Lower leg skin (tissue), 4 donors: ENCODE measurements around the gene MYO19. TPM values are rescaled to one million over a fixed set of nuclear protein-coding genes. Genes with fewer than 3 reads are reported as not detected.

Experiments
- DNase-seq, 2 donors: peaks; one replicate each; pipeline ENCODE4 v3.0.0-alpha.2; 2019; ENCODE audit warnings: low spot score in 2 of 2
- H3K4me3 ChIP-seq: fragments of 200-600 bp; sonication (generic); 2 replicates; pipeline ENCODE4 v1.5.1; 2017; ENCODE audit warnings: mild to moderate bottlenecking, low read depth; ENCODE audit not compliant: poor library complexity, severe bottlenecking
- CTCF ChIP-seq, 3 donors: fragments of 450-650 bp; IDR thresholded peaks; one replicate each; pipeline ENCODE4 v1.5.1; 2016; ENCODE audit warnings: antibody characterized with exemption in 3 of 3, mild to moderate bottlenecking in 3 of 3, moderate library complexity in 2 of 3
- POLR2A ChIP-seq, 2 donors: fragments of 450-650 bp; IDR thresholded peaks; one replicate each; pipeline ENCODE4 v1.6.1; 2016 to 2017; ENCODE audit warnings: antibody characterized with exemption in 2 of 2, mild to moderate bottlenecking in 1 of 2, moderate library complexity in 1 of 2
- WGBS, 2 donors: methylation state at CpG; one replicate each; pipeline ENCODE4 v1.1.5; 2018; 5-methylcytosine and 5-hydroxymethylcytosine counted together
- intact Hi-C: fragments of 100-400 bp; cut with DNase I; formaldehyde crosslinking; loops from one replicate; pipeline ENCODE4 v1.15.0; 2023; ENCODE audit warnings: low total_unique reads
- total RNA-seq, 4 donors: library from RNA; depleted of rRNA; stranded (reverse); fragments of >200 nt; gene quantifications; one replicate each; pipeline ENCODE4 v1.1.0, GENCODE V29; 2016

Gene MYO19
- total RNA-seq, 4 donors from 2014 or later, result 70.5 to 167 (median 88.1) TPM

- intact Hi-C loops, result no loop called here
- no peak for DNase-seq
- H3K4me3 ChIP-seq, result no peak overlapping the region
- WGBS, 2 donors, result 94 to 95% methylated on average over 3 of the region's 3 CpGs
- TF ChIP-seq CTCF (IDR thresholded peaks at IDR 0.05), result no peak
These were observed 6.0 kb upstream of the MYO19 start for GRCh38 chr17:36540696-36541095.

GRCh38 chr17:36535669-36536081, 1.0 kb upstream of the MYO19 start:
- 8 to 11% methylated on average over 15 of the region's 15 CpGs for WGBS, 2 donors
- no peak for DNase-seq
- intact Hi-C loops, result no loop called here
- H3K4me3 ChIP-seq, result peak overlapping the region; percentile 76
- TF ChIP-seq CTCF (IDR thresholded peaks at IDR 0.05) (no peak), POLR2A (IDR thresholded peaks at IDR 0.05) (no peak)

- intact Hi-C loops, result no loop called here
- no peak for TF ChIP-seq POLR2A (IDR thresholded peaks at IDR 0.05)
- TF ChIP-seq CTCF (IDR thresholded peaks at IDR 0.05), result peak in 1 of 3 donors; percentile 8
- WGBS, 2 donors, result 6 to 8% methylated on average over 47 to 48 of the region's 48 CpGs
- H3K4me3 ChIP-seq, result peak overlapping the region; percentile 76
- DNase-seq, result peak; percentile 68 to 95
These were observed 481 bp downstream of the MYO19 start for GRCh38 chr17:36533935-36534839.

GRCh38 chr17:36532435-36532975, 2.2 kb downstream of the MYO19 start:
- intact Hi-C loops, result no loop called here
- 60 to 63% methylated on average over 2 of the region's 2 CpGs for WGBS, 2 donors
- no peak overlapping the region for H3K4me3 ChIP-seq
- TF ChIP-seq CTCF (IDR thresholded peaks at IDR 0.05), result no peak
- no peak for TF ChIP-seq POLR2A (IDR thresholded peaks at IDR 0.05)
- DNase-seq, result no peak

GRCh38 chr17:36529121-36529520, 5.5 kb downstream of the MYO19 start:
- no peak overlapping the region for H3K4me3 ChIP-seq
- intact Hi-C loops, result no loop called here
- TF ChIP-seq POLR2A (IDR thresholded peaks at IDR 0.05) (no peak), CTCF (IDR thresholded peaks at IDR 0.05) (no peak)
- no peak for DNase-seq
